Spleen (tissue), 7 donors: ENCODE data around the gene FLVCR2.

Experiments
- POLR2A ChIP-seq, 3 donors: fragments of 450-650 bp; IDR thresholded peaks; one replicate each; pipeline ENCODE4 v1.5.1; 2017; ENCODE audit warnings: antibody characterized with exemption in 3 of 3, mild to moderate bottlenecking in 1 of 3
- POLR2AphosphoS5 ChIP-seq, 3 donors: sonication (generic); formaldehyde crosslinking; IDR thresholded peaks; one replicate each; pipeline ENCODE4 v1.5.1; 2017; ENCODE audit warnings: antibody characterized with exemption in 3 of 3
- TF ChIP-seq, protein P1 (sequence below), 11 experiments: fragments of 200-600 bp in 7 of 11; fragments of 450-650 bp in 4 of 11; sonication (generic) in 4 of 11; IDR thresholded peaks in 8 of 11; conservative IDR thresholded peaks in 3 of 11; 1 replicate in 7 of 11; 2 replicates in 4 of 11; pipeline versions ENCODE4 v1.4.0 to v1.8.0; 2016 to 2021; ENCODE audit warnings: antibody characterized with exemption in 11 of 11, inconsistent platforms in 4 of 11, mild to moderate bottlenecking in 1 of 11
- donor health status: DM: no; HTN: no; CAD: no; lungs with moderate emphysema.
- donor health status: DM: no; HTN: no; CAD: no.
- donor health status: DM: no; HTN: no; CAD: no.

DNA sequence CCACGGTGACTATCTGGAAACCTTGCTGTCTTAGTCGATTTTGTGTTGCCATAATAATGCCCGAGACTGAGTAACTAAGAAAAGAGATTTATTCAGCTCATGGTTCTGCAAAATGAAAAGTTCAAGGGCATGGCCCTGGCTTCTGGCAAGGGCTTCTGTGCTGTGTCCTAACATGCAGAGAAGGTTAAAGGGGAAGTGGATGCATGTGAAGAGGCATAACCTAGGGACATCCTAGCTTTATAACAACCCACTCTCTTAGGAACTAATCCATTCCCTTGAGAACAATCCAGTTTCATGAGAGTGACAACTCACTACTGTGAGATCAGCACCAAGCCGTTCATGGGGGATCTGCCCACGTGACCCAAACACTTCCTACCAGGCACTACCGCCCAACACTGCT is 11.5 kb downstream of the FLVCR2 start:
- TF ChIP-seq, protein P1, sequence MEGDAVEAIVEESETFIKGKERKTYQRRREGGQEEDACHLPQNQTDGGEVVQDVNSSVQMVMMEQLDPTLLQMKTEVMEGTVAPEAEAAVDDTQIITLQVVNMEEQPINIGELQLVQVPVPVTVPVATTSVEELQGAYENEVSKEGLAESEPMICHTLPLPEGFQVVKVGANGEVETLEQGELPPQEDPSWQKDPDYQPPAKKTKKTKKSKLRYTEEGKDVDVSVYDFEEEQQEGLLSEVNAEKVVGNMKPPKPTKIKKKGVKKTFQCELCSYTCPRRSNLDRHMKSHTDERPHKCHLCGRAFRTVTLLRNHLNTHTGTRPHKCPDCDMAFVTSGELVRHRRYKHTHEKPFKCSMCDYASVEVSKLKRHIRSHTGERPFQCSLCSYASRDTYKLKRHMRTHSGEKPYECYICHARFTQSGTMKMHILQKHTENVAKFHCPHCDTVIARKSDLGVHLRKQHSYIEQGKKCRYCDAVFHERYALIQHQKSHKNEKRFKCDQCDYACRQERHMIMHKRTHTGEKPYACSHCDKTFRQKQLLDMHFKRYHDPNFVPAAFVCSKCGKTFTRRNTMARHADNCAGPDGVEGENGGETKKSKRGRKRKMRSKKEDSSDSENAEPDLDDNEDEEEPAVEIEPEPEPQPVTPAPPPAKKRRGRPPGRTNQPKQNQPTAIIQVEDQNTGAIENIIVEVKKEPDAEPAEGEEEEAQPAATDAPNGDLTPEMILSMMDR (IDR thresholded peaks at IDR 0.05 in 8 of 11, conservative IDR thresholded peaks at IDR 0.05 in 3 of 11): no peak
- TF ChIP-seq POLR2AphosphoS5 (IDR thresholded peaks at IDR 0.05) (no peak), POLR2A (IDR thresholded peaks at IDR 0.05) (no peak)
